Gastrocnemius medialis (tissue), 4 donors: ENCODE measurements around the gene CBX2.

ENCODE experiments used
- CTCF ChIP-seq, 5 experiments: fragments of 450-650 bp in 3 of 5; fragments of 200-600 bp in 2 of 5; sonication (generic) in 2 of 5; IDR thresholded peaks in 4 of 5; conservative IDR thresholded peaks in 1 of 5; 1 replicate in 4 of 5; 2 replicates in 1 of 5; pipeline ENCODE4 v1.5.1; 2016 to 2019; ENCODE audit warnings: antibody characterized with exemption in 5 of 5, mild to moderate bottlenecking in 3 of 5, moderate library complexity in 3 of 5
- POLR2A ChIP-seq, 2 donors: fragments of 450-650 bp; IDR thresholded peaks; one replicate each; pipeline ENCODE4 v1.6.1; 2017; ENCODE audit warnings: antibody characterized with exemption in 2 of 2, mild to moderate bottlenecking in 2 of 2, moderate library complexity in 2 of 2

- TF ChIP-seq CTCF (IDR thresholded peaks at IDR 0.05 in 4 of 5, conservative IDR thresholded peaks at IDR 0.05 in 1 of 5): no peak
- TF ChIP-seq POLR2A (IDR thresholded peaks at IDR 0.05): no peak
Observed at GRCh38 chr17:79815836-79816461, 38.0 kb downstream of the CBX2 start.
